PC-9 (cell line): ENCODE measurements around the gene DENND11.

ENCODE experiments used
- CTCF ChIP-seq: fragments of 200-600 bp; sonication (generic); conservative IDR thresholded peaks from 2 replicates; pipeline ENCODE4 v1.6.1; 2017; ENCODE audit warnings: mixed run types, antibody characterized with exemption, mild to moderate bottlenecking, moderate library complexity
- EZH2 ChIP-seq: fragments of 200-600 bp; sonication (generic); IDR thresholded peaks from 2 replicates; pipeline ENCODE4 v1.8.0; 2017; ENCODE audit warnings: antibody characterized with exemption, low read depth

DNA sequence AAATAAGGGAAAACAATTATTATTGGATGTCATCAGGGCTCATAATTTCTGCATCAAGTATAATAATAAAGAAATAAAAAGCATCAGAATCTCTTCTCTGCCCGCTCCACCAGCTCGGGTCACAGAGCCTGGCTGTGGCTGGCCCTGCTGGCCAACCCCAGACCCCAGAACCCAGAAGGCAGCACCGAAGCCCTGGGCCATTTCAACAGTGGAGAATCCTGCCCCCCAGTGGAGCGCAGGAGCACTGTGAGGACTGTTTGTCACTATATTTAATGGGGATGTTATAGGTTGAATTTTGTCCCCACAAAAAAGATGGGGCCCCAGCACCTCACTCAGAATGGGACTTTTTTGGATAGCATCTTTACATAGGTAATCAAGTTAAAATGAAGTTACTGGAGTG lies 27.3 kb downstream of the DENND11 start:
- TF ChIP-seq EZH2 = no peak
- TF ChIP-seq CTCF = peak; percentile 53; the same call in 1 of the 2 replicates
